Hematopoietic multipotent progenitor cell treated with erythropoietin and hydrocortisone succinate and interleukin-3 and kit ligand, for 17 days (in vitro differentiated cells): ENCODE results near the gene JAM3.
"Not testable (repeated sequence)": the region's sequence is repeated elsewhere in the genome, so short reads cannot be mapped to it uniquely, and the experiment has no call there.

Source experiments
- DNase-seq: peaks from one replicate; pipeline ENCODE4 v3.0.0-alpha.2; 2015; ENCODE audit warnings: low spot score

Gene JAM3

GRCh38 chr11:134062265-134063123 is 6.4 kb upstream of the JAM3 start:
- DNase-seq = no peak

GRCh38 chr11:134063124-134063495 is 5.8 kb upstream of the JAM3 start:
- no peak for DNase-seq

- DNase-seq = no peak
These were observed 4.7 kb upstream of the JAM3 start for GRCh38 chr11:134063991-134064747.

GRCh38 chr11:134065381-134065780 is 3.5 kb upstream of the JAM3 start:
- DNase-seq = no peak

DNA sequence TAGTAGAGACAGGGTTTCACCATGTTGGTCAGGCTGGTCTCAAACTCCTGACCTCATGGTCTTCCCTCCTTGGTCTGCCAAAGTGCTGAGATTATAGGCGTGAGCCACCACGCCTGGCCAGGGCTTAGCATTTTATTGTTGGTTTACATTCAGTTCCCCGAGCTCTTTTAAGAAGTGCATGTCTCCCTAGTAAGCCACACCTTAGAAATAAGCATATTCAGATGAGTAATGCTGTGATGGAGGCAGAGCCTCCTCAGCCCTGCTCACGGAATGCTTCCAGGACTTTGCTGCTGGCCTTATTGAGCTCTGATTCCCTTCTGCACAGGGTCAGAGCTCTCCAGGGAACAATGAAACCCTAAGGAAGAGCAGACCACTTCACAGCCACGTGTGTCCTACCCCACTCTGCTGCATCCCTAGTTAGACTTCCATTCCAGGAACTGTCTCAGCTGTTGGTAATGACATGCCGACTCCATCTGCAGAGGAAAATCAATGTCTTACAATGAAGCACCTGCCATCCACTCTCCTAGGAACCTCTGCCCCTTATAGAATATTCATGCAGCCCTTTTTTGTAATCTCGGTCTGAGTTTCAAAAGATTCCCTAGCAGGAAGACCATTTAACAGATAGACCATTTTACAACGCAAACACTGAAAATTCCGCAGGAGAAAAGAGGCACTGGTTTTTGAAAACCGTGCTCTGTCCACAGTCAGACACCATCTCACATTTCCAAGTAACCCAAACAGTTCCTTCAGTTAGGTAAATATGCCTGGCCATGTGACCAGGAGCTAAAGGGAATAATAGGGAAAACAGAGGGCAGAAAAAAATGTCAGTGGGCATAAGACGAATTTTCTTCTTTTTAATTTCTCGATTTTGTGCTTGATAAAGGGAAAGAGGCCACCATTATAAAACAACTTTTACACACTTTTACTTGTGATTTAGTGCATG is 1.7 kb upstream of the JAM3 start:
- no peak for DNase-seq

- DNase-seq = no peak
These were observed 812 bp downstream of the JAM3 start for GRCh38 chr11:134069426-134070341.

- DNase-seq = no peak
These were observed 1.5 kb downstream of the JAM3 start for GRCh38 chr11:134070342-134070845.

DNA sequence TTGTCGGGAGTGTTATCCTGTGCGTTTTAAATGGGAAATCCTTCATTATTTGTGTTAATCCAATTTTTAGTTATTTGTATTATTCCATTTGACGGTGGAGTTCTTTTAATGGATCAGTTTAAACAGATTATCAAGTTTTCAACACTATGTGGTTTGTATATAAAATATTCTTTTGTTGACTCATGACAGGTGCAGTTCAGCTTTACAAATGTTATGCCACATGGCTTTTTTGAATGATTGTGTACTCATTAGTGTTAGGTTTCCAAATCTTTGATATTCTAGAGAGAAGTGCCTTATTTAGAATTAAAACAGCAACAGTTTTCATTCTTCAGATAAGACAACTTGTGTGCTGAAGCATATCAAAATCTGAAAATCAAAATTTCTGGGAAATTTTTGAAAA is 2.4 kb downstream of the JAM3 start:
- DNase-seq = no peak

DNA sequence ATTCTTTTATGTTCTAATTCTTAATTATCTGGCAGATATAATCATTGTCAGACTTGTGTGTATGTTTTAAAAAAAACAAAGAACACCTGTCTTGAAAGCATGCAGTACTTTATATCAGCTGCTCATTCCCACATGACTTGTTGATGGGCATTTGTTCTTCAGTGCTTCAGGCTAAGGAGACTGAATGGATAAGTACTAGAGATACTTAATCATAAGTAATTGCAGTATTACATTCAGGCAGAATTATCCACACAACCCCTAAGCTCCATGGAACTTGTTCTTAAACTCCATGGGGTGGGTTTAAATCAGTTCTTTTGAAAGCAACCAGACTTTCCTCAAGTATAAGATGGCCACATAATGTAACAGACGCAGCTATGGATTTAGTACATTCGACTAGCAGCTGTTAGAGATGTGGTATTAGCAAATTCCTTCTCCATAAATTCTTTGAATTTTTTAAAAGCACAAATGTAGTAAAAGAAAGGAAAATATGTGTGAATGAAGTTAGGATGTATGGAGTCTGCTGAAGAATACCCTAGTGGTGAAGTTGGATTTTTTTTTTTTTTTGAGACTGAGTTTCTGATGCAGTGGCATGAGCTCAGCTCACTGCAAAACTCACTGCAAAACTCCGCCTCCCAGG is 3.0 kb downstream of the JAM3 start:
- DNase-seq = no peak

- no peak for DNase-seq
These were observed 4.0 kb downstream of the JAM3 start for GRCh38 chr11:134072844-134073243.

DNA sequence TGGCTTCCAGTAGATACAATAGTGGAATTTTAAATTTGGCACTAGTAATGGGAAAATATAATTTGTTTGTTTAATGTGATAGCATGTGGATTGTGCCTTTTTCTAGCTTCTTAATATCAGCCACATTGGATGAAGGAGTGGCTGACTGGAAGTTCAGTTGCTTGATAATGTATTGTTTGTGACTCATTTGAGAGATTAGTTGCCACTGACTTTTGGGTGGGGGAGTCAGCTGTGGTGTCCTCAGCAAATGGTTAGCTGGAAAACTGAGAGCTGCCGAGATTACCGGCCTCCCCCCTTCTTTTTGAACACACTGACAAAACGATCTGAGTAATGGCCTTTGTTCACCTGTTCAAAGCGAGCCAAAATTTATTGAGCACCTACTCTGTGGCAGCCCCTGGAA is 5.5 kb downstream of the JAM3 start:
- no peak for DNase-seq

DNA sequence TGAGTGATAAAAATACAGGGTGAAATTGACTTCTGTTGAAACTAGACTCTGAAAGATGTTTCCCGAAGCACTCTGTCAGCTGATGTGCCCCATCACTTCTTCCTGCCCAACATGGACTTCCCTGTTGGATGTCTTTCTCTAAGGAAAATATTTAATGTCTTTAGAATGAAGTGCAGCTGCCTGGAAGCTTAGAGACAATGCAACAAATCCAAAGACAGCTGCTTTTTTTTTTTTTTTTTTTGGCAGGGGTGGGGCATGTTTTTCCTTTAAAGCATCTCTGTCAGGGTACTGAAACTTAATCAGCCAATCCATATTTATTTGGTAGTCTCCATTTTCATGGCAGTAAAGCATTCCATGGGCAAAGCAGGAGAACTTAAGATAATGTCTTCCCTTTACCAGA is 5.9 kb downstream of the JAM3 start:
- DNase-seq = no peak

- no peak for DNase-seq
These were observed 10.4 kb downstream of the JAM3 start for GRCh38 chr11:134079317-134079716.

DNA sequence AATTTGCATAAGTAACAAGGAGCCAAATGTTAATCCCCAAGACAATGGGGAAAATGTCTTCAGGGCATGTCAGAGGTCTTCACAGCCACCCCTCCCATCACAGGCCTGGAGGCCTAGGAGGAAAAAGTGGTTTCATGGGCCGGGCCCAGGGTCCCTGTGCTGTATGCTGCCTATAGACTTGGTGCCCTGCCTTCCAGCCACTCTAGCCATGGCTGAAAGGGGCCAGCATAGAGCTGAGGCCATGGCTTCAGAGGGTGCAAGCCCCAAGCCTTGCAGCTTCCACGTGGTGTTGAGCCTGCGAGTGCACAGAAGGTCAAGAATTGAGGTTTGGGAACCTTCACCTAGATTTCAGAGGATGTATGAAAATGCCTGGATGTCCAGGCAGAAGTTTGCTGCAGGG is 12.4 kb downstream of the JAM3 start:
- not testable (repeated sequence) for DNase-seq

- no peak for DNase-seq
These were observed 14.1 kb downstream of the JAM3 start for GRCh38 chr11:134082990-134083389.

- no peak for DNase-seq
These were observed 17.5 kb downstream of the JAM3 start for GRCh38 chr11:134086376-134086775.

- not testable (repeated sequence) for DNase-seq
These were observed 23.1 kb downstream of the JAM3 start for GRCh38 chr11:134092006-134092405.

- DNase-seq = no peak
These were observed 28.3 kb downstream of the JAM3 start for GRCh38 chr11:134097166-134097565.

DNA sequence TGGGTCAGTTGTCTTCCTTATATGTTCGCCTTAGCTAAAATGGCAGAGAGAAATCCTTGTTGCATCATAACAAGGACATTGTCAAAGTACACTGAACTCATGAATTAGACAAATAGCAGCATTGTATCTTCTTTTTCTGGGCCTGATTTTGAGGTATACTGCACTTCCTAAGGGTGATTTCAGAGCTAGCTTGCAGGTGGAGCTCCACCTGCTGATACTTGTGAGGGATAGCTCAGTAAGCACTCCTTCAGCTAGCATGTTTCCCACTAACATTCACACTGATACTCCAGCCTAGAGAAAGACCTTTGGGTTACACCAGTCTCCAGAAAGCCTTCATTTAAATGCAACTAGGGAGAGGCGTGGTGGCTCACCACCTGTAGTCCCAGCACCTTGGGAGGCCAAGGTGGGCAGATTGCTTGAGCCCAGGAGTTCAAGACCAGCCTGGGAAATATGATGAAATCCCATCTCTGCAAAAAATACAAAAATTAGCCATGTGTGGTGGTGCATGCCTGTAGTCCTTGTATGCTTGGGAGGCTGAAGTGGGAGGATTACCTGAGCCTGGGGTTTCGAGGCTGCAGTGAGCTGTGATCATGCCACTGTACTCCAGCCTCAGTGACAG is 29.8 kb downstream of the JAM3 start:
- DNase-seq = no peak

DNA sequence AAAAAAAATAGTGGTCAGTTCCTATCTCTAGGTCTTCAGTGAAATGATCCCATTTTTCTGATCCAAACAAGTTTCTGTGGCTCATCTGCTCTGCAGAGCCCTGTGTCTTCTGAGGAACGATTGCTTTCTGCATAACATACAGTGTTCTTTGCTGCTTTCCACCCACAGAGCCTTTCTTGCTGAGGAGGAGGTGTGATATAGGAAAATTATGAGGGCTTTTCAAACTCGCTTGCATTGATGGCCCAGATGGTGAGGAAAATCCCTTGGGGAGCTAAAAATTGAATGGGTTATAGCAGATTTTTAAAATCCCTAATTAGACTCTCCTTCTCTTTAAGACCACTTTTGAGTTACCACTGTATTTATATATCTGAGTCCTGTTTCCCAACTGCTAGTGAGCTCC is 31.3 kb downstream of the JAM3 start:
- no peak for DNase-seq
